GM23248 (cell line): ENCODE results near the gene CCDC38.

Experiments used
- EZH2 ChIP-seq: fragments of 200-600 bp; sonication (generic); IDR thresholded peaks from 2 replicates; pipeline ENCODE4 v1.6.1; 2018; ENCODE audit warnings: antibody characterized with exemption, mild to moderate bottlenecking; ENCODE audit not compliant: insufficient read depth, poor library complexity, severe bottlenecking
- EZH2phosphoT487 ChIP-seq: fragments of 200-600 bp; sonication (generic); IDR thresholded peaks from 2 replicates; pipeline ENCODE4 v1.6.1; 2018; ENCODE audit warnings: antibody characterized with exemption, moderate library complexity, mild to moderate bottlenecking, low read depth; ENCODE audit not compliant: insufficient read depth

DNA sequence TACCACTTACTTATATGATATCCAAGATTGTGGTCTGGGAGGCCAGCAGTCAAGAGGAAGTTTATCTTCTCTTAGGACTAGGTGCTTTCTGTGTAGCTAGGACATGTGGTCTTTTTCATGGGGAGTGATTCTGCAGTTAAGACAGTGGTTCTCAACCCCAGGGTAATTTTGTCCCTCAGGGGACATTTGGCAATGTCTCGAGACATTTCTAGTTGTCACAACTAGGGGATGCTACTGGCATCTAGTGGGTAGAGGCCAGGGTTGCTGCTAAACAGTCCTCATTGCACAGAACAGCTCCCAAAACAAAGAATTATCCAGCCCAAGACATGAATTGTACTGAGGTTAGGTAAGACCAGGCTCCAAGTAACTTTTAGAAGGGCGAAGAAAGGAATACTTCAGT, 20.7 kb upstream of the CCDC38 start:
- TF ChIP-seq EZH2phosphoT487 (no peak), EZH2 (no peak)
